ENCODE measurements around the gene TEDC1. TPM values are rescaled to one million over a fixed set of nuclear protein-coding genes. Genes with fewer than 3 reads are reported as not detected.

The TEDC1 gene
- total RNA-seq, 1 donor, result 5.1 TPM

DNA sequence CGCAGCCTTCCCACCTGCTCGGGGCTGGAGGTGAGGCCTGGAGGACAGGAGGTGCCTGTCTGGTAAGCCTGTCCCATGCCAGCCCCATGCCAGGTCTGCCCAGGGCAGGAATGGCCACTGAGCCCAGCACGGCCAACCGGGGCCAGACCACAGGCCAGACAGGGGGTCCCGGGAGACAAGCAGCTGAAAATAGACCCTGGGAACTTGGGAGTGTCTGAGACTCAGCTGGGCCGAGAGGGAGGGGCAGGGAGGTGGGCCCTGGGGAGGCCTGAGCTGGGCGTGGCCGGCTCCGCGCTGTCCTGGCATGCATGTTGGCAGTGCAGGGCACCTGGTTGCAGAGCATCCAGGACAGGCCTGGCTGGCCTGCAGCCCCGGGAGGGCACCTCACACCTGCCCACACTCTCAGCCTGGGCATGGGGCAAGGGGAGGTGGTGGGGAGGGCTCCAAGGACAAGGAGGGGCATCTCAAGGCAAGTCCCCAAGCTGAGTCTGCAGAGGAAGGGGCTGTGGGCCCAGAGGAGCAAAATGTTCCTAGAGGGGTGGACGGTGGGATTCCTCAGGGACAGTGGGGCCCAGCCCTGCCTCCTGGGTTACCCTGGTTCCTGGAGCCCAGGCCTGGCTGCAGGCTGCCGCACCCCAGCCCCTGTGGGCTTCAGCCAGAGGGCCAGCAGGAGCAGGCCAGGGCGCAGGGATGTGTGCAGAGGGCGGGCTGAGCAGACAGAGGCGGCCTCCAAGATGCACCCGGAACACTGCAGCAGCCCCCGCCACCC is 7.6 kb upstream of the TEDC1 start:
- no peak for DNase-seq (ENCODE audit: insufficient read length, low spot score, missing footprints)
- H2AFZ ChIP-seq (ENCODE audit: low read length), result no peak overlapping the region
- no peak overlapping the region for H3K4me3 ChIP-seq (ENCODE audit: insufficient read depth, low read length)
- no peak overlapping the region for H3K27ac ChIP-seq (ENCODE audit: low read depth, low read length)
- no peaks in the 10 kb centered on the region for H3K9me3 ChIP-seq (ENCODE audit: low read depth, low read length)
- peaks cover 22% of the 10 kb centered on the region for H3K27me3 ChIP-seq (ENCODE audit: insufficient read depth, low read length)
- no peak overlapping the region for H3K4me2 ChIP-seq (ENCODE audit: insufficient read depth, low read length)
- TF ChIP-seq CTCF (IDR thresholded peaks at IDR 0.05; ENCODE audit: extremely low read depth, low read depth, low read length), result no peak
- no peaks in the 10 kb centered on the region for H4K20me1 ChIP-seq (ENCODE audit: insufficient read depth, low read length)
- no peaks in the 10 kb centered on the region for H3K79me2 ChIP-seq (ENCODE audit: insufficient read depth, low read length)
- peaks cover 16% of the 10 kb centered on the region for H3K4me1 ChIP-seq (ENCODE audit: insufficient read depth, low read length)
- no peaks in the 10 kb centered on the region for H3K36me3 ChIP-seq (ENCODE audit: insufficient read depth, low read length)

DNA sequence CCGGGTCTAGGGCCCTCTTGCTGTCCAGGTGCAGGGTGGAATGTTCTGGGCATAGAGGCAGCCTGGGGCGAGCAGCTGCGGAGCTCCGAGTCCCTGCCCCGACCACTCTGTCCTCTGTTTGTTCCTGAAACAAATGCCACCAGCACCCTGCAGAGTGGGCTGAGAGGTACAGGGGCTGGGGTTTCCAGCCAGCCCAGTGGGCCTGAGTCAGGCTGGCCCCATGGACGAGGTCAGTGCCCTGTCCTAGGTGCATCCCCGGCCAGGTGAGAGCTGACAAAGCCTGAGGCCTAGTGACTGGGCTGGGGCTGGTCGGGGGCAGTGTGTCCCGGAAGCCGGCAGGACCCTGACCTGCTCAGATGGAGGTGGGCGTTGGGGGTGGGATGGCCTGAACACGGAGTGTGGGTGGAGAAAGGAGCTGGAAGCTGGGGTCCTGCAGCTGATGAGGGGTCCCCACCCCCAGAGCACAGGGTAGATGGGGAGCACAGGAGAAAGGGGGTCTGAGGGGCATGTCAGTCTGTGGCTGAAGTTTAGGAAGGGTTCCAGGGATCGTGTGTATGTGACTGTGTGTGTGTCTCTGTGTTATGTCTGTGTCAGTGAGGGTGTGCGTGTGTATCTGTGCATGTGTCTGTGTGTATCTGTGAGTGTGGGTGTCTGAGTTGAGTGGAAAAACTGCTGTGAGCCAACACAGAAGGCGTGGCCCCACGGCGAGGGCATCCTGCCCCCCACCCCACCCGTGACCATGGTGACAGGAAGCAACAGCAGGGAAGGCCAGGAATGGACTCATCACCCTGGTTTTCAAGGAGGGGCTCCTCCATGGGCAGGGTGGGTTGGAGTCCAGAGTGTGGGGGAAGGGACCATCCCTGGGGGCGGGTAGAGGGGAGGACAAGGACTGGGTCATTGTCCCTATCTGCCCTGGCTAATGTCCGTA is 6.7 kb upstream of the TEDC1 start:
- H3K79me2 ChIP-seq (ENCODE audit: insufficient read depth, low read length), result no peaks in the 10 kb centered on the region
- TF ChIP-seq CTCF (IDR thresholded peaks at IDR 0.05; ENCODE audit: extremely low read depth, low read depth, low read length), result no peak
- no peaks in the 10 kb centered on the region for H3K36me3 ChIP-seq (ENCODE audit: insufficient read depth, low read length)
- DNase-seq (ENCODE audit: insufficient read length, low spot score, missing footprints), result no peak
- H3K4me3 ChIP-seq (ENCODE audit: insufficient read depth, low read length), result no peak overlapping the region
- H4K20me1 ChIP-seq (ENCODE audit: insufficient read depth, low read length), result no peaks in the 10 kb centered on the region
- H3K4me1 ChIP-seq (ENCODE audit: insufficient read depth, low read length), result peaks cover 16% of the 10 kb centered on the region
- H3K4me2 ChIP-seq (ENCODE audit: insufficient read depth, low read length), result no peak overlapping the region
- no peak overlapping the region for H2AFZ ChIP-seq (ENCODE audit: low read length)
- peaks cover 22% of the 10 kb centered on the region for H3K27me3 ChIP-seq (ENCODE audit: insufficient read depth, low read length)
- no peaks in the 10 kb centered on the region for H3K9me3 ChIP-seq (ENCODE audit: low read depth, low read length)
- no peak overlapping the region for H3K27ac ChIP-seq (ENCODE audit: low read depth, low read length)

DNA sequence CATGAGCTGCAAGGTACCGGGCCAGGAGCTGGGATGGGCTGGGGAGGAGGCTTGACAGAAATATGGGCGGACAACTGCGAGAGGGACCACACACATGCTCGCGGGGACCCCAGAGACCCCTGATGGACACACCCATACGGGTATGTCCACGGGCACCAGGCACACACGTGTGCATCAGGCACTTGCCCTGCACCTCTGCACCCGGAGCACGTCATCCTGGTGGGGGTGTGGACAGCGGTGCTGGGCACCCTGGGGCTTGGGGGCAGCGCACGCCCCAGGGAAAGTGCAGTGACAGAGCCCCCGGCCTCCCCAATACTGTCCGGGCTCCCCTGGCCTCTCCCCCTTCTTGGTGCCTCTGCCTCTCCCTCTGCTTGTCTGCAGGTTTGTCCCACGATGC is 6.1 kb upstream of the TEDC1 start:
- H3K4me2 ChIP-seq (ENCODE audit: insufficient read depth, low read length), result no peak overlapping the region
- no peaks in the 10 kb centered on the region for H3K36me3 ChIP-seq (ENCODE audit: insufficient read depth, low read length)
- H3K4me1 ChIP-seq (ENCODE audit: insufficient read depth, low read length), result peaks cover 16% of the 10 kb centered on the region
- H3K79me2 ChIP-seq (ENCODE audit: insufficient read depth, low read length), result no peaks in the 10 kb centered on the region
- TF ChIP-seq CTCF (IDR thresholded peaks at IDR 0.05; ENCODE audit: extremely low read depth, low read depth, low read length), result no peak
- H3K27ac ChIP-seq (ENCODE audit: low read depth, low read length), result no peak overlapping the region
- H3K9me3 ChIP-seq (ENCODE audit: low read depth, low read length), result no peaks in the 10 kb centered on the region
- no peak overlapping the region for H3K4me3 ChIP-seq (ENCODE audit: insufficient read depth, low read length)
- H2AFZ ChIP-seq (ENCODE audit: low read length), result no peak overlapping the region
- DNase-seq (ENCODE audit: insufficient read length, low spot score, missing footprints), result no peak
- no peaks in the 10 kb centered on the region for H4K20me1 ChIP-seq (ENCODE audit: insufficient read depth, low read length)
- H3K27me3 ChIP-seq (ENCODE audit: insufficient read depth, low read length), result peaks cover 22% of the 10 kb centered on the region

GRCh38 chr14:105485739-105486162 is 5.3 kb upstream of the TEDC1 start:
- Histone ChIP-seq H3K79me2 (ENCODE audit: insufficient read depth, low read length) (no peaks in the 10 kb centered on the region), H3K4me3 (ENCODE audit: insufficient read depth, low read length) (no peak overlapping the region), H3K4me1 (ENCODE audit: insufficient read depth, low read length) (peaks cover 20% of the 10 kb centered on the region), H4K20me1 (ENCODE audit: insufficient read depth, low read length) (no peaks in the 10 kb centered on the region), H3K27me3 (ENCODE audit: insufficient read depth, low read length) (peaks cover 22% of the 10 kb centered on the region), H3K36me3 (ENCODE audit: insufficient read depth, low read length) (no peaks in the 10 kb centered on the region), H2AFZ (ENCODE audit: low read length) (no peak overlapping the region), H3K4me2 (ENCODE audit: insufficient read depth, low read length) (no peak overlapping the region), H3K27ac (ENCODE audit: low read depth, low read length) (no peak overlapping the region), H3K9me3 (ENCODE audit: low read depth, low read length) (no peaks in the 10 kb centered on the region)
- TF ChIP-seq CTCF (IDR thresholded peaks at IDR 0.05; ENCODE audit: extremely low read depth, low read depth, low read length), result no peak
- DNase-seq (ENCODE audit: insufficient read length, low spot score, missing footprints), result no peak

Measured in osteoblast (primary cell).